Embryonic facial prominence (tissue), 1 donor: ENCODE results near the gene SSBP4.

Source experiments
- DNase-seq: peaks from one replicate; pipeline ENCODE4 v3.0.0-alpha.2; 2016; ENCODE audit errors: extremely low spot score

The SSBP4 gene

GRCh38 chr19:18444513-18444912 is 25.3 kb downstream of the SSBP4 start:
- DNase-seq: no peak

- no peak for DNase-seq
Measured at GRCh38 chr19:18445262-18445948, 26.2 kb downstream of the SSBP4 start.

GRCh38 chr19:18446145-18446810 is 27.1 kb downstream of the SSBP4 start:
- no peak for DNase-seq

GRCh38 chr19:18446811-18447359 is 27.7 kb downstream of the SSBP4 start:
- no peak for DNase-seq

- no peak for DNase-seq
Measured at GRCh38 chr19:18449552-18449951, 30.4 kb downstream of the SSBP4 start.

- no peak for DNase-seq
Measured at GRCh38 chr19:18450021-18450930, 31.1 kb downstream of the SSBP4 start.

- no peak for DNase-seq
Measured at GRCh38 chr19:18450931-18451836, 32.0 kb downstream of the SSBP4 start.

- DNase-seq: no peak
Measured at GRCh38 chr19:18452386-18452785, 33.2 kb downstream of the SSBP4 start.

- no peak for DNase-seq
Measured at GRCh38 chr19:18453269-18454024, 34.2 kb downstream of the SSBP4 start.

- no peak for DNase-seq
Measured at GRCh38 chr19:18456279-18456678, 37.1 kb downstream of the SSBP4 start.

GRCh38 chr19:18456974-18457373 is 37.8 kb downstream of the SSBP4 start:
- no peak for DNase-seq

GRCh38 chr19:18457483-18458331 is 38.5 kb downstream of the SSBP4 start:
- DNase-seq: no peak

GRCh38 chr19:18460900-18461299 is 41.7 kb downstream of the SSBP4 start:
- DNase-seq: no peak

GRCh38 chr19:18461471-18461870 is 42.3 kb downstream of the SSBP4 start:
- no peak for DNase-seq

GRCh38 chr19:18464646-18465045 is 45.4 kb downstream of the SSBP4 start:
- no peak for DNase-seq

- DNase-seq: no peak
Measured at GRCh38 chr19:18465214-18465963, 46.2 kb downstream of the SSBP4 start.

GRCh38 chr19:18465964-18466339 is 46.8 kb downstream of the SSBP4 start:
- DNase-seq: no peak

- DNase-seq: no peak
Measured at GRCh38 chr19:18466354-18466753, 47.2 kb downstream of the SSBP4 start.

- DNase-seq: no peak
Measured at GRCh38 chr19:18467978-18468377, 48.8 kb downstream of the SSBP4 start.
